Renal pelvis (tissue), 12 donors: ENCODE measurements around the gene RASGEF1C. TPM values are rescaled to one million over a fixed set of nuclear protein-coding genes. Genes with fewer than 3 reads are reported as not detected.

Source experiments
- DNase-seq: peaks from one replicate; pipeline ENCODE4 v3.0.0-alpha.2; 2013
- long read RNA-seq, 16 experiments: transcript quantifications; one replicate each; lab custom pipeline, GENCODE V29; 2026
- polyA plus RNA-seq, 3 donors: library from polyadenylated mRNA; unstranded; fragments of 120-200 nt; gene quantifications; one replicate each; pipeline ENCODE4 v1.2.1, GENCODE V29; 2013; ENCODE audit not compliant: insufficient read length in 3 of 3

Gene RASGEF1C
- polyA plus RNA-seq, result under 1 TPM; 0.51 to 0.86 (median 0.70) TPM
- long read RNA-seq, donor 1, result 0 reads
- long read RNA-seq, donor 2, result 0 reads
- long read RNA-seq, donor 3, result 0 reads
- long read RNA-seq, donor 4, partial matches to known transcripts, result 0 of 1 reads
- long read RNA-seq, donor 4, other reads (novel, unspliced or antisense), result 0 of 1 reads
- long read RNA-seq, donor 5, result 0 reads
- long read RNA-seq, donor 6, result 0 reads
- long read RNA-seq, donor 7, result 0 reads
- long read RNA-seq, donor 8, result 0 reads
- long read RNA-seq, donor 9, partial matches to known transcripts, result 0 of 1 reads
- long read RNA-seq, donor 9, other reads (novel, unspliced or antisense), result 0 of 1 reads
- long read RNA-seq, donor 10, result 0 reads
- long read RNA-seq, donor 11, result 0 reads
- long read RNA-seq, donor 12, result 0 reads
- long read RNA-seq, donor 13, result 0 reads
- long read RNA-seq, donor 14, result 0 reads
- long read RNA-seq, donor 15, result 0 reads
- long read RNA-seq, donor 16, result 0 reads

DNA sequence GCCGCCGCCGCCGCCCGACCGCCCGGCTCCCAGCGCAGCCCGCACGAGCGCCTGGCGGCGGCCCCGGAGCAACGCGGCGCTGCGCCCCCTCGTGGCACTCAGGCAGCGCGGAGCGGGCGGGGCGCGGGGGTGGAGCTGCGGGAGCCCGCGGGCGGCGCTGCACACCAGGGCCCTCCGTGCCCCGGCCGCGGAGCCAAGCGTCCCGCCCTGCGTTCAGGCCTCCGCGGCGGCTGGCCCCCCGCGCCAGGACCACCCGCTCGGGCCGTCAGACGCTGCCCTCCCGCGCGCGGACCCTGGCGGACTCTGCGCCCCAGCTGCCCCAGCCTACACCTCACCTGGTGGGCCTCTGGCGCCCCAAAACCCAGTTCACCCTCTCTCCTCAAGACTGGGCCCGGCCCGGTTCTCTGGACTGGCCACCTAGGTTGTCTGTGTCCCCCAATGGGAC, at the start of gene RASGEF1C:
RASGEF1C (minus strand) TSS at position 75 of the 445 bp plus-strand sequence. CDS start 71,159 bp downstream, outside the sequence.
- peak; percentile 52 for DNase-seq

DNA sequence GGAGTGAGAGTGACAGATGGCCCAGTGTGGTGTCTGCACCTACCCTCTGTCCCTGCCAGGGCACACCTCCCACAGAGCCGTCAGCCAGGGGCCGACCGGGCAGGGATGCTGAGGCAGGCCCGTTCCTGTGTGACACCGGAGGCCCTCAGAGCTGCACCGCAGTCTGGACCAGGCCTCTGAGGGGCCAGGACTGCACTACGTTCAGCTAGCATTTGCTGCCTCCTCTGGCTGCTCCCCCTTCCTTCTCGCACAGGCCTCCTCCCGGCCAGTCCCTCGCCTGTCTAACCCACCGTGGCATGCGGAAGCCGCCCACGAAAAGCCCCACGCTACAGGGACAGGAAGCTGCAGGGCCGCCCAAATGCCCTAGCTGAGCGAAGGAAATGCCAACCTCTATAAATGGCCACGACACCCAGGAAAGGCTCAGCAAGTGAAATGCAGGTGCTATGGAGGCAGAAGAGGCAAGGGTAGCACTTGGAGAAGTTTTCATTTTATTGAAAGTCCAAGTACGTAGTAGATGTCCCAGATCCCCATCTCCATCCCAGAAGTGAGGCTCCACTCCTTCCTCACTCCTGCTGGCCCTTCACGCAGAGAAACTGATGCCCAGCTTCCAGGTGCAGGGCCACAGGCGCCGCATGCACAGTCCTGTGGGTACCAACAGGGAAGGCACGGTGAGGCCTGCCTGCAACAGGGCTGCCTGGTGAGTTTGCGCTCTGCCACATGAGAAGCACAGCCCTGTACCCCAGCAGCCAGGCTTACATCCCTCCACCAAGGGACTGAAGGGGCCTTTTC, 44.2 kb upstream of the RASGEF1C start:
- no peak for DNase-seq

DNA sequence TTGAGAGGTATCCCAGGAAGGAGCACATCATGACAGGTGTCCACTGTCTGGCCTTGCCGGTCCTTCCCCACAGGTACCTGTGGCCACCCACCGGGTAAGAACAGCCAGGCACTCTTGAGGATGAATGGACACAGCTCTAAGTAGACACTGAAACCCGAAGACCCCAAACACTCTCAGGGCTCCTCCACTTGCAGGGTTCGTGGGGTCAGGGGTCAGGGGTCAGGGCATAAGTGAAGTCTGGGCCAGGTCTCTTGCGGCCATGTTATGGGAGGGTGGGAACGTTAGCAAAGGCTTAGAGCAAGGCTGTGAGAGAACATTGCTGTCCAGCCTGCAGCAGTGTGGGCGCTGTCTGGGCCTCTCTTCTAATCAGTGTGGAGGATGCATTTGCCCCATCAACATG, 42.9 kb upstream of the RASGEF1C start:
- DNase-seq, result no peak

DNA sequence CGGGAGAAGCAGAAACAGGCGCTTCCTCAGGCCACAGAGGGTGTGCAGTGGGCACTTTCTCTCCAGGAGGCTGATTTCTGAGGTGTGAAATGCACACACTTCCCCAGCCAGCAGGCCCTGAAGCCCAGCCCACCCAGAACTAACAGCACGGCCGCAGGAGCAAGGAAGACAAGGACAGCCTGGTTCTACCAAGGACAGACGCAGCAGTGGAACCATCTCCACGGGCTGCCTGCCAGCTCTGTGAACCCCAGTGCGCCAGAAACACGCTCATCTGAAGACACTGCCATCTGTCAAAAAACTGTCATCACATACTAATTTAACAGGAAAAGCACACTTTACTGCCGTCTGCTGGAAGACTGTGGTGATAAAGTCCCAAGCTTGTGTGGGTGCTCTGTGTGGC, 42.1 kb upstream of the RASGEF1C start:
- no peak for DNase-seq

DNA sequence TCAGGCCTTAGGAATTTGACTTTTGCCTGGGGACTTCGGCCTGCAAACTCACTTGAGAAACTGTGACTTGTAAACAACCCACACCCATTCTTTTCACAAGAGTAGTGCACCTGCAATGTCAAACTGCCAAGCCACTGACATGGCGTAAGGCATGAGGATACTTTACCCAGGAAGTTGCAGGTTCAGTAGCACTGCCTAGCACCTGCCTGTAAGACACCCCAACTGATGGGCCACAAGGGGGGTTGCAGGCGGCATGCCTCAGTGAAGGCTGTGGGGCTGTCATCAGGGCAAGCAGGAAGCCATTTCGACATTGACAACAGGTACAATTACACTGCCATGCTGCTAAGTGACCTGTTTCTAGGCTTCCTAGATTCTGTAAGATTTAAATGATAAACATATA, 41.3 kb upstream of the RASGEF1C start:
- no peak for DNase-seq

DNA sequence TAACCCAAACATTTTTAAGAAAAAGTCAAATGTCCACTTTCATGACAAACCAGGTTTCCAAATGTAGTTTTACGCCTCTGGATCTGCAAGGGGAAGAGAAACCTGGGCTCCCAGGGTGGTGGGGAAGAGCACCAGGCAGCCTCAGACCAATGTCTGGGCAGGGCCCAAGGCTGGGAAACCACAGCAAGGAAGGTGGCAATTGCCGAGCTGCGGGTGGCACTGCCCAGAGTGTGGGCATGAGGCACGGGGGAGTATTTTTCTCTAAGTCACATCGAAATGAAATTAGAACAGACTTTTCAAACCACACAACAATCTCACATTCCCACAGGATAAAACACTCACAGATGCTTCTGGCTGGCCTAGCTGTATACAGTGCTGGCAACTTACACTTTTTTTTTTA, 32.6 kb upstream of the RASGEF1C start:
- no peak for DNase-seq

DNA sequence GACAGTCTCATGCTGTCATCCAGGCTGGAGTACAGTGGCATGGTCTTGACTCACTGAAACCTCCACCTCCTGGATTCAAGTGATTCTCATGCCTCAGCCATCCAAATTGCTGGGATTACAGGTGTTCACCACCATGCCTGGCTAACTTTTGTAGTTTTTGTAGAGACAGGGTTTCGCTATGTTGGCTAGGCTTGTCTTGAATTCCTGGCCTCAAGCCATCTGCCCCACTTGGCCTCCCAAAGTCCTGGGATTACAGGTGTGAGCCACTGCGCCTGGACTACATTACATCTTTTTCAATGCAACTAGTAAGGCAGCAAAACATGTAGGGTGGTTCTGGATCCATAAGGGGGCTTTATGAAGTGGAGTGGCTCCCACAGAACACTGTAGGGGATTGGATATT, 29.6 kb upstream of the RASGEF1C start:
- DNase-seq, result no peak

DNA sequence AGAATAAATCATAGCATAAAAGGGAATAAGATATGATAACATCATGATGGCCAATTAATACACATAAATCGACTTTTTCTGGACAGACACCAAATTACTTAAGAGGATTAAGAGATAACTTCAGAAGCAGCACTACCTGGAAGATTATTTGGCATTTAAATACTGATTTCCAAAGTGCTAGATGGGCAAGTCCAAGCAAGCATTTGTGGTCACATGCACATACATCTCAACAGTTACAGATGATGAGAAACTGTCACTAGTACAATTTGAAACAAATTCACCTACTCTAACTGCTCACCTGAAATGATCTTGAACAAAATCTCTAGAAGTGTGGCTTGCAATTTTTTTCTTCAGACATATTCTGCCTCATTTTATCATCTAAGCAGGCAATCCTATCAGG, 26.8 kb upstream of the RASGEF1C start:
- no peak for DNase-seq

DNA sequence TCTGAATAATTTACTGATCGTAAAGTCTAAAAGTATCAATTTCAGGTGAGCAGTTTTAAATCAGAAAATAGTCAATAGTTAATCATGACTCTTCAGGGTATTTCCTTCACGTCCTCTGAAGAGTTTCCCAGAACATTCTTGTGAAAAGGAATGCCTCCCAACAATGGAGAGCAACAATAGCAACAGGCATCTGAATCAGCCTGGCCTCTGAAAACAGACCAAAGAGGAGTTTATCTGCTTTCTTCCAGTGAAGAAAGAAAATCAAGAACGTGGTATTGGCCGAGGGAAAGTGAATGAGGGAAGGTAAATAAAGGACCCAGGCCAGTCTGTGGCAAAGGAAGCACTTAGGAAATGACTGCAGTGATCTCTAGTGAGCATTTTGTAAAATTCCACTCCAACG, 26.1 kb upstream of the RASGEF1C start:
- no peak for DNase-seq

DNA sequence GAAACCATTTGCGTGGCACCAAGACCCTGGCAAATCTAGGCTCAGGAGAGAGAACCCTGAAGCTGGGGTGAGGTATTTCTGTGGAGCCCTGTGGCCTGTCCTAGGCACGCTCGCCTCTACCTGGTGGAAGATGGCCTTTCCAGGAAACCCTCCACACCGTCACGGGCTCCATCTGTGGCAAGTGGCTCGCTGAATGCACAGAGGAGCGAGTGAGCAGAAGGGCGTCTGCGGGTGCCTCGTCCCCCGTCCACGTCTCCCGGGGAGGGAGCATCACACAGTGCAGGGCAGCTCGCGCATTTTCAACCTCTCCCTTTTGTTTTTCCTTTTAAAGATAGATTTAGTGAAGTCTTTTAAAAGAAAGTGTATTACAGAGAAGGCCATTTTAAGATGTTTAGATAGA, 25.3 kb upstream of the RASGEF1C start:
- DNase-seq, result no peak

DNA sequence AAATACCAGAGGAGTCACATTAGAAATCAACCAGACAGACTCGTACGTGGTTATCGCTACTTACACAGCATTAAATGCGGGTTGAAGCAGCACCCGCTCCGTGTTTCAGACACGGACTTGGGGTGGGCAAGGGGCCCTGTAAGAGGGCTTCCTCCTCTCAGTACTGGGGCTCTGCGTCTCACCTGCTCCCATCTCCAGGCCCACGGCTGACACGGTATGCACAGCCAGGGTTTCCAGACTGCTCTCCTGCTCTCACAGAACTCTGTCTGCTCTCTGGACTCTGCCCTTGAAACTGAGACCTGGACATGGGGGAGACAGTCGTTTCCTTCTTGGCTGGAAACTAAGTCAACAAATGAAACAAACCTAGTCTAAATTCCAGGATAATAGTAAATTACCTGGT, 24.7 kb upstream of the RASGEF1C start:
- DNase-seq, result no peak

DNA sequence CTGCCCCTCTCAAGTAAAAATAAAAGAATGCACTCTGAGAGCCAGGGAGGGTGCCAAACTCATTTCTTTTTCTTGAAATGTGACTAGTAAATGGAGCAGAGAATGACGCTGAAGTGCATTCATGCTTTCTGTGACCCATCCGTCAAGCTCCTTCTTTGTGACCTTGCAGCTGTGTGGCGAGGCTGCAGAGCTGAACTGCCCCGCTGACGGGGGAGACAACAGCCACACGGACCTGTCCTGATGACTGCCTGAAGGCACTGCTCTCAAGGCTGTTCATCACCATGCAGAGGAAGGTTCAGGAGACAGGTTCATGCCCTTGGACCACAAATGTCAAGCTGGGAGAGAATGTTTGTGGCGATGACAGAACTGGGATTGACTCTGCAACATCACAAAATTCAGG, 21.0 kb upstream of the RASGEF1C start:
- no peak for DNase-seq

DNA sequence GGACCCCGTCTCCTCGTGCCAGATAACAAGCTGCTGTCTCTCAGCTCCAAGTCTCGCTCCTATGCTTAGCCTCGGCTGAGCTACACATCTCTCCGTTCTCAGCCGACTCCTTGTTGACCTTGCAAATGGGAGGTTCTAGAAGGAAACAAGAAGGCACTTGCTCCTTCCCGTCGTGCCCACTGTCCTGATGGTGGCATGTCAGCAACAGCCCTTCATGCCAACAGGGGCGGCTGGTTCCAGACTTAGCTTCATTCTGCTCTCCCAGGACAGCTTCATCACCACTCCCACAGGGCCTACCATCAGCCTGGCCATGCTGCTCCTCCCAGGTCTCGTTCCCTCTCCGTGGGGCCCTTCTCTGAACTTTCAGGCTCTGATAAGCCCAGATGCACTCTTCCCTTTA, 13.0 kb upstream of the RASGEF1C start:
- DNase-seq, result no peak

DNA sequence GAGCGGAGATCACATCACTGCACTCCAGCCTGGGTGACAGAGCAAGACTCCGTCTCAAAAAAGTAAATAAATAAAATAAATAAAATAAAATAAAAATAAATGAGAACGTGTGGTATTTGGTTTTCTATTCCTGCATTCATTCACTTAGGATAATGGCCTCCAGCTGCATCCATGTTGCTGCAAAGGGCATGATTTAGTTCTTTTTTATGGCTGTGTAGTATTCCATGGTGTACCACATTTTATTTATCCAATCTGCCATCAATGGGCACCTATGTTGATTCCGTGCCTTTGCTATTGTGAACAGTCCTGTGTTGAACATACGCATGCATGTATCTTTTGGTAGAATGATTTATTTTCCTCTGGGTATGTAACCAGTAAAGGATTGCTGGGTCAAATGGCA, 8.8 kb upstream of the RASGEF1C start:
- no peak for DNase-seq

DNA sequence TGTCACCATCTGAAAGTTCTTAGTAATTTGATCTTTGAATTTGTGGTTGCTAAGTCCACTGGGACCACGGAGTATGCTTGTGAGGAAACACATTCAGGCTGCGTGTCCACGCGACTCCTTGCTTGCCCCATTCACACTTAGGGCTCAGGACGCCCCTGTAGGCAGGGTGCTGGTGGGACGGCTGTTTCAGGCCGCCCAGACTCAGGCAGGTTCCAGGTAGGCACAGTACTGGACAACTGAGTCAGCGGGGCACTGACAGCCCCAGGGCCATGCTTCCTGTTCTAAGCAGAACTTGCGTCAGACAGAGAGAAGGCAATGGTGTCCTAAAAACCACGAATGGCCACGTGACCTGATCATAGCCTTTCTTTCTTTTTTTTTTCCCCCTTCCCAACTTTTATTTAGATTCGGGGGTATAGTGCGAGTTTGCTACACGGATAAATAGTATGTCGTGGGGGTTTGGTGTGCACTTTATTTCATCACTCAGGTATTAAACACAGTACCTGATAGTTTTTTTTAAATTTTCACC, 7.7 kb upstream of the RASGEF1C start:
- no peak for DNase-seq

DNA sequence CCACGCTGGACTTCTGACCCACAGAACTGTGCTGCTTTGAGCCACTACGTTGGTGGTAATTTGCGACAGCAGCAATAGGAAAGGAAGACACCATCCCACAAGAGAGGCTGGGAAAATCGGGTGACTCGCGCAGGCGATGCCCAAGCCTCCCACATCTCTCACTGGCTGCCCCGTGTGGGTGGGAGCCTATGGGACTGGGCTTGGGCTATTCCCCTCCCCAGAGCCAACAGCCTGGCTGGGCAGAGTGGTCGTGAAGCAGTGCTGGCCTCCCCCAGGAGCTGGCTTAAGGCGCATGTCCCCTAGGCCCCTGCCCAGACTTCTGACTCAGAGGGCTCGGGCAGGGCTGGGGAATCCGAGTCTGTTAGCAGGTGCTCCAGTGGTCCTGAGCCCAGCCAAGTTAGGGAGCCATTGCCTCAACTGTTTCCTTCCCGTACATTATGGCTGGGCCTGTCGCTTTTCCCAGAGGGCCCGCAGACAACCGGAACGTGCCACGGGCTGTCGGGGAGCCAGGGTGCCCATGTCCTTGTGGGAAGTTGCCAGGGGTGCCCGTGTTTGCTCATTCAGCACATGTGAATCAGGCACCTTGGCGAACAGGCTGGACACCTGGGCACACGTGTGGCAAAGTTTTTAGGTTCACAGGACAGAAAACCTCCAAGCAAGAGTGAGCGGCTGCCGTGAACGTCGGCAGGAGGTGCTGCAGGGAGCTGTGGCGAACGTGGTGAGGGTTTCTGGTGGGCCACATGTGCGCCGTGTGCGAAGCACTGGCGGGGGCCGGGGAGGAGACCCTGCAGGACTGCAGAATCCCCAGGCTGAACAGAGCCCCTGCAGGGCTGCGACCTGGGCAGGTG, 7.0 kb upstream of the RASGEF1C start:
- DNase-seq, result no peak

DNA sequence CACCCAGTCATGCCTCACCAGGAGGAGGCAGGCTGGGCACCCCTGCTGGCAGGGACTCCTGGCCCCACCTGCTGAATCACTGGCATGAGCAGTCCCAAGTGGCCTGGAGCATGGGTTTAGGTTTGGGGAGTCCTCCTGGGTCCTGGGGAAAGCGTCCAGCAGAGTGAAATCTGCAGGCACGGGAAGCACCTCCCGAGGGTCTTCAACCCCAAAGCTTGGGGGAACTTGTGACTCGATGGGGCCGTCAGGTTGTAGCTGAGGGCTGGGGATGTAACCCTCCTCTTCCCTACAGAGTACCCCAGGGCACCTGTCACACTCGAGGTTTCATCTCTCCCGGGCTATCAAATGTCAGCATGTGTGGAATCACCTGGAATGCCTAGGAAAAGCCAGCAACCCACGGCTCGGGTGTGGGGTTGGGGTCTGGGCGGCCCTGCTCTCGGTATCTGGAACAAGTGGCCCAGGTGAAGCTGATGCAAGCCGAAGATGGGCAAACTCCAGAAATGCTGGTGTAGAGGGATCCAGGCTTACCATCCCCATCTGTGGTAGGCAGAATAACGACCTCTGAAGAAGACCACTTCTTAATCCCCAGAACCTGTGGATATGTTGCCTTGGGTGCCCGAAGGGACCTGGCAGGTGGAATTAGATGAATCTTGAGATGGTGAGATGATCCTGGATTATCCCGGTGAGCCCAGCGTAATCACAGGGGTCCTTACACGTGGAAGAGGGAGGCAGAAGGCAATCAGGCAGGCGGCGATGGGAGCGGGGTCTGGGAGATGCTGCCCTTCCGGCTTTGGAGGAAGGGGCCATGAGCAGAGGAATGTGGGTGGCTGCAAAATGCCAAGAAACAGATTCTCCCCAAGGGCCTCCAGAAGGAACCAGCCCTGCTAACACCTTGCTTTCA, 6.1 kb upstream of the RASGEF1C start:
- DNase-seq, result no peak

DNA sequence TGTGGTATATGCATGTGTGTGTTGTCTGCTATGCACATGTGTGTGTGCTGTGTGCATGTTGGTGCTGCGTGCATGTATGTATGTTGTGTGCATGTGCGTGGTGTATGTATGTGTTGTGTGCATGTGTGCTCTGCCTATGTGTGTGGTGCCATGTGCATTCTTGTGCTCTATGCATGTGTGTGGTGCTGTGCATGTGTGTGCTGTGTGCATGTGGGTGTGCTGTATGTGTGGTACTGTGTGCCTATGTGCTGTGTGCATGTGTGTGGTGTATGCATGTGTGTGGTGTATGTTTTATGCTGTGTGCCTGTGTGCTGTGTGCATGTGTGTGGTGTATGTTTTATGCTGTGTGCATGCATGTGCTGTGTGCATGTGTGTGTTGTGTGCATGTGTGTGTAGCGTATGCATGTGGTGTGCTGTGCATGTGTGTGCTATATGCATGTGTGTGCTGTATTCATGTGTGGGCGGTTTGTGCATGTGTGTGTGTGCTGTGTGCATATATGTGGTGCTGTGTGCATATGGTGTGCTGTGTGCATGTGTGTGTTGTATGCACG, 4.7 kb upstream of the RASGEF1C start:
- DNase-seq, result no peak

DNA sequence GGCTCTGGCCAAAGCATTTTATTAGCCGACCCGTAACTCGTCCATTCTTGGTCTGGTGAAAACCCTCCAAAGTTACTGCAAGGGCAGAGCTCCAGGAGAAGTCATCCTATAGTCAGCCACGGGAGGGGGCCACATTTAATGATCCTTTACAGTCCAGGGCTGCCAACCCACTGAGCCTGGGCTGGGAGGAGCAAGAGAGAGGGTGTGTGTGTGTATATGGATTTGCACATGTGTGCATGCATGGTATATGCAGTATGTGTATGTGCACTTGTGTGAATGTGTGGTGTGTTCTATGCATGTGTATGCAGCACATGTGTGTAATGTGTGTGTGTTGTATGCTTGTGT, 4.2 kb upstream of the RASGEF1C start:
- no peak for DNase-seq
